H1 (cell line): ENCODE results near the gene BBS7. TPM values are rescaled to one million over a fixed set of nuclear protein-coding genes. Genes with fewer than 3 reads are reported as not detected.

ENCODE experiments used
- polyA plus RNA-seq, 7 experiments: library from polyadenylated mRNA; depleted of rRNA in 3 of 7; stranded (reverse) in 5 of 7; unstranded in 2 of 7; fragments of >200 nt in 5 of 7; fragments of 200-250 nt in 2 of 7; gene quantifications; 1 replicate in 5 of 7; 2 replicates in 1 of 7; 4 replicates in 1 of 7; pipeline versions ENCODE4 v1.2.1 to v1.2.3, GENCODE V29; 2011 to 2013; ENCODE audit warnings: missing spikeins in 2 of 7, mixed read lengths in 2 of 7
- total RNA-seq: library from RNA; stranded (reverse); fragmentation: NEBNext Ultra II Directional; extraction: Animal tissue kit (Norgen Biotek cat#: 25700); gene quantifications from 2 replicates; pipeline ENCODE4 v1.2.1, GENCODE V29; 2021

The BBS7 gene
- total and polyA plus RNA-seq, 2 of the 8 experiments (the other 6 are each of a cell fraction or from before 2014, with no cell fraction given), result 16.6 to 21.5 TPM

Other genes starting within 250 kb of the BBS7 start
- gene ANXA5, start 173.5 kb downstream of the BBS7 start, total RNA-seq, result 213 and 221 TPM in 2 replicates
- gene ANXA5, start 173.5 kb downstream of the BBS7 start, polyA plus RNA-seq (2011; rRNA removed), result 116 and 213 TPM in 2 replicates
- gene SMIM43, start 105.3 kb downstream of the BBS7 start, total RNA-seq, result 0.50 TPM in 1 of 2 replicates, not detected in the other
- gene SMIM43, start 105.3 kb downstream of the BBS7 start, polyA plus RNA-seq (2011; rRNA removed), result 0.41 and 0.94 TPM in 2 replicates
- 53.4 and 54.9 TPM in 2 replicates for gene EXOSC9, start 69.2 kb downstream of the BBS7 start, total RNA-seq
- 16.7 and 33.2 TPM in 2 replicates for gene EXOSC9, start 69.2 kb downstream of the BBS7 start, polyA plus RNA-seq (2011; rRNA removed)
- 95.1 and 98.6 TPM in 2 replicates for gene CCNA2, start 46.6 kb downstream of the BBS7 start, total RNA-seq
- gene CCNA2, start 46.6 kb downstream of the BBS7 start, polyA plus RNA-seq (2011; rRNA removed), result 39.0 and 42.1 TPM in 2 replicates
- 0.37 and 0.57 TPM in 2 replicates for gene TRPC3, start 81.6 kb upstream of the BBS7 start, total RNA-seq
- 0.41 and 0.49 TPM in 2 replicates for gene TRPC3, start 81.6 kb upstream of the BBS7 start, polyA plus RNA-seq (2011; rRNA removed)